D721Med (cell line): Measurements from ENCODE around the gene ATP6AP1.

Experiments used
- DNase-seq: peaks from one replicate; pipeline ENCODE4 v3.0.0; 2011; ENCODE audit warnings: low spot score; ENCODE audit not compliant: insufficient read length
- FAIRE-seq: peaks from 2 replicates; lab custom pipeline; 2011; peaks lifted over from hg19 to GRCh38; lab: Jason Lieb, UNC
- TF ChIP-seq, protein P1 (sequence below): IDR thresholded peaks from 2 replicates; pipeline ENCODE4 v1.5.1; 2012; ENCODE audit warnings: mild to moderate bottlenecking, control low read depth; ENCODE audit not compliant: insufficient read depth; ENCODE audit errors: missing control alignments

ATP6AP1 gene

DNA sequence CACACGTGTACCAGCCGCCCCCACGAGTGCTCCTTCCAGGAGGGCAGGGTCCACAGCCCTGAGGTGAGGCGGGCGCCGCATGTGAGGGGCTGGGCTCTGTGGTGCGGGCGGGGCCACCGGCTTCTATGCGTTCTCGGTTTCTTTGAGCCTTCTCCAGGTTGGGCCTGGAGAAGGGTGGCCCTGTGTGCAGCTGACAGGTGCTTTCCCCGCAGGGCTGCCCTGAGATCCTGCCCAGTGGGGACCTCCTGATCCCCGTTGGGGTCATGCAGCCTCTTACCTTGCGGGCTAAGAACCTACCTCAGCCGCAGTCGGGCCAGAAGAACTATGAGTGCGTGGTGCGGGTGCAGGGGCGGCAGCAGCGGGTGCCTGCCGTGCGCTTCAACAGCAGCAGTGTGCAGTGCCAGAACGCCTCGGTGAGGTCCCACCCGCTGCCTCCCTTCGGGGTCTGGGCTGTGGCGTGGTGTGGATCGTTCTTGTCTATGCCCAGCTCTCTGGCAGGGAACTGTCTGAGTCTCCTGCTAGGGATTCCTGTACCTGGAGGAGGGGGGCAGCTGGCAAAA lies 36.4 kb downstream of the ATP6AP1 start:
- FAIRE-seq (no peak), DNase-seq (no peak)
- TF ChIP-seq, protein P1, sequence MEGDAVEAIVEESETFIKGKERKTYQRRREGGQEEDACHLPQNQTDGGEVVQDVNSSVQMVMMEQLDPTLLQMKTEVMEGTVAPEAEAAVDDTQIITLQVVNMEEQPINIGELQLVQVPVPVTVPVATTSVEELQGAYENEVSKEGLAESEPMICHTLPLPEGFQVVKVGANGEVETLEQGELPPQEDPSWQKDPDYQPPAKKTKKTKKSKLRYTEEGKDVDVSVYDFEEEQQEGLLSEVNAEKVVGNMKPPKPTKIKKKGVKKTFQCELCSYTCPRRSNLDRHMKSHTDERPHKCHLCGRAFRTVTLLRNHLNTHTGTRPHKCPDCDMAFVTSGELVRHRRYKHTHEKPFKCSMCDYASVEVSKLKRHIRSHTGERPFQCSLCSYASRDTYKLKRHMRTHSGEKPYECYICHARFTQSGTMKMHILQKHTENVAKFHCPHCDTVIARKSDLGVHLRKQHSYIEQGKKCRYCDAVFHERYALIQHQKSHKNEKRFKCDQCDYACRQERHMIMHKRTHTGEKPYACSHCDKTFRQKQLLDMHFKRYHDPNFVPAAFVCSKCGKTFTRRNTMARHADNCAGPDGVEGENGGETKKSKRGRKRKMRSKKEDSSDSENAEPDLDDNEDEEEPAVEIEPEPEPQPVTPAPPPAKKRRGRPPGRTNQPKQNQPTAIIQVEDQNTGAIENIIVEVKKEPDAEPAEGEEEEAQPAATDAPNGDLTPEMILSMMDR, result no peak

DNA sequence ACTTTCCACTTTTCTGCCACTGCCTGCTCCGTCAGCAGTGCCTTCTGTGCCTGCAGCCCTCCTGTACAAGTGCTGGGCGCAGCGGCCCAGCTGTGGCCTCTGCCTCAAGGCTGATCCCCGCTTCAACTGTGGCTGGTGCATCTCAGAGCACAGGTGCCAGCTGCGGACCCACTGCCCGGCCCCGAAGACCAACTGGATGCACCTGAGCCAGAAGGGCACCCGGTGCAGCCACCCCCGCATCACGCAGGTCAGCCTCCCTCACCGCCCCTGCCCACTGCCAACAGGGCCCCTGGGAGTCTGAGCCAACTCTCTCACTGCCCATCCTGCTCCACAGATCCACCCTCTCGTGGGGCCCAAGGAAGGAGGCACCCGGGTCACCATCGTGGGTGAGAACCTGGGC lies 37.1 kb downstream of the ATP6AP1 start:
- no peak for FAIRE-seq
- TF ChIP-seq, protein P1, result no peak

DNA sequence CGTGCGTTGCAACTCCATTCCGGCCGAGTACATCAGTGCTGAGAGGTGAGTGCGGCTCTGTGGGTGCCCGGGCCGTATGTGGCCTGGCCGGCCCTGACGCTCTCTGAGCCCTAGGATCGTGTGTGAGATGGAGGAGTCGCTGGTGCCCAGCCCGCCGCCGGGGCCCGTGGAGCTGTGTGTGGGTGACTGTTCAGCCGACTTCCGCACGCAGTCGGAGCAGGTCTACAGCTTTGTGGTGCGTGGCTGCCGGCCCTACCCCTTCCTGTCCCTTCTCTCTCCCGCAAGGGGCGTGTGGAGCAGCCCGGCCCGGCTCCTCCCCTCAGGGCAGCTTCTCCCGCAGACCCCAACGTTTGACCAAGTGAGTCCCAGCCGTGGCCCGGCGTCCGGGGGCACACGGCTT lies 37.6 kb downstream of the ATP6AP1 start:
- FAIRE-seq (no peak), DNase-seq (no peak)
- TF ChIP-seq, protein P1, result no peak

More for the DNA sequence above, 37.1 kb downstream of the ATP6AP1 start:
- no peak for DNase-seq

DNA sequence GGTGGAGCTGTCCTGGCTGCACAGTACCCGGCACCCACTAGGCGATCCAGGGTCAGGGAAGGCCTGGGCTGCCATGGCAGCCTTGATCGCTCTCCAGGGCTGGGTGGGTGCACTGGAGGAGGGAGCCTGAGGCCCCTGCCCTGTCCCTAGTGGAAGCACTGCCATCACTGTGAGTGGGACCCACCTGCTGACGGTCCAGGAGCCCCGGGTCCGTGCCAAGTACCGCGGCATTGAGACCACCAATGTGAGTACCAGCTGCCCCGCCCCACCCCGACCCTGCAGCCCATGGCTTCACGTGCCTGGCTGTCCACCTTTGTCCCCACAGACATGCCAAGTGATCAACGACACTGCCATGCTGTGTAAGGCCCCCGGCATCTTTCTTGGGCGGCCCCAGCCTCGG lies 38.4 kb downstream of the ATP6AP1 start:
- DNase-seq, result no peak
- TF ChIP-seq, protein P1, result no peak
- no peak for FAIRE-seq

DNA sequence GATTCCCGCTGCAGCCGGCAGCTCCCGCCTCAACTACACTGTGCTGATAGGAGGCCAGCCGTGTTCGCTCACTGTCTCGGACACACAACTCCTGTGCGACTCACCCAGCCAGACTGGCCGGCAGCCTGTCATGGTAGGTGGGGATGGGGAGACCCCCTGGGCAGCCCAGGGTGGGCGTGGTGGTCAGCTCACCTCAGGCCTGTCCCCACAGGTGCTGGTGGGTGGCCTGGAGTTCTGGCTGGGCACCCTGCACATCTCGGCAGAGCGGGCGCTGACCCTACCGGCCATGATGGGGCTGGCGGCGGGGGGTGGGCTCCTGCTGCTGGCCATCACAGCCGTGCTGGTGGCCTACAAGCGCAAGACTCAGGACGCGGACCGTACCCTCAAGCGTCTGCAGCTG lies 39.1 kb downstream of the ATP6AP1 start:
- FAIRE-seq, result no peak
- TF ChIP-seq, protein P1, result no peak

DNA sequence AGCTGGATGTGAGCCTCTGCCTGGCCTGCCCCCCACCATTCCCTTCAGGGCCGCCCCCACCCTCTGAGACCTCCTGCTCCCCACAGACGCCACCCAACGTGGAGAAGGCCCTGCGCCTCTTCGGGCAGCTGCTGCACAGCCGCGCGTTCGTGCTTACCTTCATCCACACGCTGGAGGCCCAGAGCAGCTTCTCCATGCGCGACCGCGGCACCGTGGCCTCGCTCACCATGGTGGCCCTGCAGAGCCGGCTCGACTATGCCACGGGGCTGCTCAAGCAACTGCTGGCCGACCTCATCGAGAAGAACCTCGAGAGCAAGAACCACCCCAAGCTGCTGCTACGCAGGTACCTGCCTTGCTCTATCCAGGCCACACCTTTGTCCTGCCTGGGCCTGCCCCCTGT lies 39.7 kb downstream of the ATP6AP1 start:
- DNase-seq (no peak), FAIRE-seq (no peak)
- TF ChIP-seq, protein P1, result no peak

More for the DNA sequence above, 39.1 kb downstream of the ATP6AP1 start:
- no peak for DNase-seq

DNA sequence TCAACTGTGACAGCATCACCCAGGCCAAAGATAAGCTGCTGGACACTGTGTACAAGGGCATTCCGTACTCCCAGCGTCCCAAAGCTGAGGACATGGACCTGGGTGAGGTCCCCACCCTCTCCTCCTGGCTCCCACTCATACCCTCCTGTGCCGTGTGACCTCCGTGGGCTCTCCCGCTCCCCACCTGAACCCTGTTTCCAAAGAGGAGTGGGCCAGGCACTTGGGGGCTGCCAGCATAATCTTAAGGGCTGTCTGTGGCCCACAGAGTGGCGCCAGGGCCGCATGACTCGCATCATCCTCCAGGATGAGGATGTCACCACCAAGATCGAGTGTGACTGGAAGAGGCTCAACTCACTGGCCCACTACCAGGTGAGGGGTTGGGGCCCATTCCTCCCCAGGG lies 40.6 kb downstream of the ATP6AP1 start:
- TF ChIP-seq, protein P1, result no peak
- FAIRE-seq (no peak), DNase-seq (no peak)
